Right atrium auricular region (tissue), 2 donors: ENCODE results near the gene PKD2. TPM values are rescaled to one million over a fixed set of nuclear protein-coding genes. Genes with fewer than 3 reads are reported as not detected.

ENCODE experiments used
- DNase-seq: peaks from one replicate; pipeline ENCODE4 v3.0.0-alpha.2; 2019; ENCODE audit warnings: low spot score
- H3K27ac ChIP-seq, 2 donors: fragments of 200-600 bp; sonication (generic); 1 replicate in 1 of 2; 2 replicates in 1 of 2; pipeline ENCODE4 v1.5.1; 2016 to 2019
- H3K27me3 ChIP-seq, 2 donors: fragments of 200-600 bp; sonication (generic); one replicate each; pipeline versions ENCODE4 v1.5.1 to v1.6.0; 2017 to 2019
- H3K36me3 ChIP-seq: fragments of 200-600 bp; sonication (generic); one replicate; pipeline ENCODE4 v1.5.1; 2016
- H3K4me1 ChIP-seq, 2 donors: fragments of 200-600 bp; sonication (generic); one replicate each; pipeline versions ENCODE4 v1.5.1 to v1.6.0; 2017 to 2019
- H3K4me3 ChIP-seq, 2 donors: fragments of 200-600 bp; sonication (generic); 1 replicate in 1 of 2; 2 replicates in 1 of 2; pipeline ENCODE4 v1.5.1; 2017 to 2019; ENCODE audit warnings: mild to moderate bottlenecking in 1 of 2, moderate library complexity in 1 of 2
- H3K9me3 ChIP-seq, 2 donors: fragments of 200-600 bp; sonication (generic); one replicate each; pipeline ENCODE4 v1.5.1; 2019
- total RNA-seq, 2 donors: library from RNA; depleted of rRNA; stranded (reverse); fragments of >200 nt; gene quantifications; one replicate each; pipeline ENCODE4 v1.1.0, GENCODE V29; 2016
- TF ChIP-seq, protein P1 (sequence below), 2 donors: fragments of 200-600 bp; sonication (generic); IDR thresholded peaks; one replicate each; pipeline ENCODE4 v1.5.1; 2019; ENCODE audit warnings: antibody characterized with exemption in 2 of 2

PKD2 gene
- total RNA-seq, 2 donors from 2014 or later: 21.5 to 32.7 TPM

DNA sequence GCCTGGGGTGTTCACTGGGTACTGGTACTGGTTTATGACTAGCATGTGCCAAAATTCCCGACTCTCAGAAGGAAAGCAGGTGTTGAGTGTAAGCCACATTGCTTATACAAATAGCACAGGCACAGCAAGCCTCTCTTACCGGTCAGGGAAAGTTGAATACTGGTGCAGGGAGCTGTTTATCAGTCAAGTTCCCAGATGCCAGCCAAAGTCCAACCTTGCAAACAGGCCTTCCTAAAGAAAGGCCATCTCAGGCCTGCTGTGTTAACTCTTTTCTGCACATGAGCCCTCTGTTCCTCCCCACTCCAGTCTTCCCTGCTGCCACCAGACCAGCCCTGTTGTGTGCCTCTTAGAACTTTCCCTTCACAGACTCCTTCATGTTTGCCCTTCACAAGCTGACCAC, 34.2 kb downstream of the PKD2 start:
- Histone ChIP-seq H3K4me1 (peaks cover 0 to 10% of the 10 kb centered on the region in 2 donors), H3K36me3 (peaks cover 90% of the 10 kb centered on the region), H3K27ac (no peak overlapping the region), H3K27me3 (no peaks in the 10 kb centered on the region), H3K9me3 (no peaks in the 10 kb centered on the region), H3K4me3 (no peak overlapping the region)
- TF ChIP-seq, protein P1, sequence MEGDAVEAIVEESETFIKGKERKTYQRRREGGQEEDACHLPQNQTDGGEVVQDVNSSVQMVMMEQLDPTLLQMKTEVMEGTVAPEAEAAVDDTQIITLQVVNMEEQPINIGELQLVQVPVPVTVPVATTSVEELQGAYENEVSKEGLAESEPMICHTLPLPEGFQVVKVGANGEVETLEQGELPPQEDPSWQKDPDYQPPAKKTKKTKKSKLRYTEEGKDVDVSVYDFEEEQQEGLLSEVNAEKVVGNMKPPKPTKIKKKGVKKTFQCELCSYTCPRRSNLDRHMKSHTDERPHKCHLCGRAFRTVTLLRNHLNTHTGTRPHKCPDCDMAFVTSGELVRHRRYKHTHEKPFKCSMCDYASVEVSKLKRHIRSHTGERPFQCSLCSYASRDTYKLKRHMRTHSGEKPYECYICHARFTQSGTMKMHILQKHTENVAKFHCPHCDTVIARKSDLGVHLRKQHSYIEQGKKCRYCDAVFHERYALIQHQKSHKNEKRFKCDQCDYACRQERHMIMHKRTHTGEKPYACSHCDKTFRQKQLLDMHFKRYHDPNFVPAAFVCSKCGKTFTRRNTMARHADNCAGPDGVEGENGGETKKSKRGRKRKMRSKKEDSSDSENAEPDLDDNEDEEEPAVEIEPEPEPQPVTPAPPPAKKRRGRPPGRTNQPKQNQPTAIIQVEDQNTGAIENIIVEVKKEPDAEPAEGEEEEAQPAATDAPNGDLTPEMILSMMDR (IDR thresholded peaks at IDR 0.05): no peak
- DNase-seq: no peak

- no peaks in the 10 kb centered on the region for H3K9me3 ChIP-seq
- H3K4me3 ChIP-seq: no peak overlapping the region
- peaks cover 83% of the 10 kb centered on the region for H3K36me3 ChIP-seq
- peaks cover 0 to 10% of the 10 kb centered on the region in 2 donors for H3K4me1 ChIP-seq
- no peak for DNase-seq
- TF ChIP-seq, protein P1 (IDR thresholded peaks at IDR 0.05): no peak
- no peaks in the 10 kb centered on the region for H3K27me3 ChIP-seq
- no peak overlapping the region for H3K27ac ChIP-seq
Measured at GRCh38 chr4:88043001-88043400, 35.6 kb downstream of the PKD2 start.

DNA sequence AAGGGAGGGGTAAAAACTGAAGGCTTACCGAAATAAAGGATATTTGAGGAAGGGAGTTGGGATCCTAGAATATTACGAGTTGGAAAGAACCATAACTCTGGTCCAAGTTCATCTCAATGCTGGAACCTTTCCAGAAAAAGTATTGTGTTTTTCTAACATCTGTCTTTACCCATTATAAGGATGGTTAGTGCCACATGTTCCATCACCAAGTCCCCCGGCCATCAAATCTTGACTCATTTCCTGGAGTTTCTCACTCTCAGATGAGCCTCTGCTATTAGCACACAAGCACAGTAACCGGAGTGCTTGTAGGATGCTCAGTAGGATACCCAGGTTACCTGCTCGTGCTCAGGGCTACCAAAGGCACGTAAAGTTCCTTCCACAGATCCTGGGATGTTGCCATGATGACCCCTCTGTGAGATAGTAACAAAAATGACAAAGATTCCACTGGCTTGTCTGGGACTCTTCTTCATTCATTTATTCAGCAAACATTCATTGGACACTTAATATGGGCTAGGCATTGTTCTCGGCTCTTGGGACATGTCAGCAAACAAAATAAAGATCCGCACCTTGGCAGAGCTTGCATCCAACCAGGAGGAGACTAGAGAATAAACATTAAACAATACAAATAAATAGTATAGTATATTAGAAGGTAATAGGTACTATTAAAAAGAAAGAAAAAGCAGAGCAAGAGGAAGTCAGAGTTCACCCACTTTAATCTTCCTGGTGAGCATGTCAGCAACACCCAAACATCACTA, 36.3 kb downstream of the PKD2 start:
- Histone ChIP-seq H3K9me3 (no peaks in the 10 kb centered on the region), H3K36me3 (peaks cover 76% of the 10 kb centered on the region), H3K27me3 (no peaks in the 10 kb centered on the region), H3K4me1 (peaks cover 0 to 10% of the 10 kb centered on the region in 2 donors), H3K4me3 (no peak overlapping the region), H3K27ac (no peak overlapping the region)
- DNase-seq: no peak
- TF ChIP-seq, protein P1 (IDR thresholded peaks at IDR 0.05): no peak

- no peaks in the 10 kb centered on the region for H3K27me3 ChIP-seq
- H3K27ac ChIP-seq: no peak overlapping the region
- TF ChIP-seq, protein P1 (IDR thresholded peaks at IDR 0.05): no peak
- no peak for DNase-seq
- H3K4me1 ChIP-seq: peaks cover 0 to 10% of the 10 kb centered on the region in 2 donors
- no peaks in the 10 kb centered on the region for H3K9me3 ChIP-seq
- no peak overlapping the region for H3K4me3 ChIP-seq
- peaks cover 63% of the 10 kb centered on the region for H3K36me3 ChIP-seq
Measured at GRCh38 chr4:88045021-88045420, 37.6 kb downstream of the PKD2 start.

DNA sequence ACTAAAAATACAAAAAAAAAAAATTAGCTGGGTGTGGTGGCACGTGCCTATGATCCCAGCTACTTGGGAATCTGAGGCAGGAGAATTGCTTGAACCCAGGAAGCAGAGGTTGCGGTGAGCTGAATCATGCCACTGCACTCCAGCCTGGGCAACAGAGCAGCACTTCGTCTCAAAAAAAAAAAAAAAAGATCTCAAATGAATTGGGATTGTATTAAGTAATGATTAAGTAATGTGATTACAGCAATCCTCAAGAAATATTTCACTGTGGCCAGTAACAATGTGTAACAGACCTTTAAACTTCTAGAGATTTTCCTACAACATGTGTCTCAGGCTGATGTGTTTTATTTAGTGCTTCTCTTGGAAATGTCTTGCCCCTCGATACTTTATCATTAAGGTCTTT, 46.8 kb downstream of the PKD2 start:
- TF ChIP-seq, protein P1 (IDR thresholded peaks at IDR 0.05): no peak
- Histone ChIP-seq H3K4me3 (no peak overlapping the region), H3K36me3 (peaks cover 34% of the 10 kb centered on the region), H3K4me1 (no peaks in the 10 kb centered on the region), H3K27ac (no peak overlapping the region), H3K27me3 (no peaks in the 10 kb centered on the region), H3K9me3 (no peaks in the 10 kb centered on the region)
- DNase-seq: no peak

- no peak for DNase-seq
- H3K36me3 ChIP-seq: peaks cover 34% of the 10 kb centered on the region
Measured at GRCh38 chr4:88054901-88055300, 47.5 kb downstream of the PKD2 start.

More at GRCh38 chr4:88054901-88055300, 47.5 kb downstream of the PKD2 start:
- Histone ChIP-seq H3K27ac (no peak overlapping the region), H3K9me3 (no peaks in the 10 kb centered on the region), H3K27me3 (no peaks in the 10 kb centered on the region), H3K4me3 (no peak overlapping the region), H3K4me1 (no peaks in the 10 kb centered on the region)
- TF ChIP-seq, protein P1 (IDR thresholded peaks at IDR 0.05): peak in 1 of 2 donors; percentile 45
